C4-2B (cell line): ENCODE data around the gene CLK3.
"Not testable (repeated sequence)": the region's sequence is repeated elsewhere in the genome, so short reads cannot be mapped to it uniquely, and the experiment has no call there.

ENCODE experiments used
- H3K27ac ChIP-seq: fragments of 450-650 bp; 2 replicates; pipeline ENCODE4 v1.5.1; 2017
- CTCF ChIP-seq: fragments of 450-650 bp; conservative IDR thresholded peaks from 2 replicates; pipeline ENCODE4 v1.5.1; 2017; ENCODE audit warnings: mild to moderate bottlenecking
- ZFX ChIP-seq: fragments of 450-650 bp; IDR thresholded peaks from 2 replicates; pipeline ENCODE4 v1.6.1; 2017

Gene CLK3

GRCh38 chr15:74627766-74628165 is 12.1 kb downstream of the CLK3 start:
- TF ChIP-seq CTCF (no peak), ZFX (no peak)
- no peak overlapping the region for H3K27ac ChIP-seq

- TF ChIP-seq ZFX, result no peak
- no peak for TF ChIP-seq CTCF
- no peak overlapping the region for H3K27ac ChIP-seq
Observed at GRCh38 chr15:74628199-74628598, 12.6 kb downstream of the CLK3 start.

GRCh38 chr15:74628949-74629348 is 13.3 kb downstream of the CLK3 start:
- TF ChIP-seq ZFX (no peak), CTCF (no peak)
- H3K27ac ChIP-seq, result no peak overlapping the region

GRCh38 chr15:74629696-74630095 is 14.1 kb downstream of the CLK3 start:
- H3K27ac ChIP-seq, result not testable (repeated sequence)

GRCh38 chr15:74630284-74631086 is 14.8 kb downstream of the CLK3 start:
- no peak overlapping the region for H3K27ac ChIP-seq
- no peak for TF ChIP-seq ZFX
- no peak for TF ChIP-seq CTCF

- TF ChIP-seq CTCF, result no peak
- TF ChIP-seq ZFX, result no peak
- no peak overlapping the region for H3K27ac ChIP-seq
Observed at GRCh38 chr15:74631087-74631385, 15.4 kb downstream of the CLK3 start.

GRCh38 chr15:74631408-74631807 is 15.8 kb downstream of the CLK3 start:
- no peak for TF ChIP-seq CTCF
- TF ChIP-seq ZFX, result no peak
- H3K27ac ChIP-seq, result no peak overlapping the region

GRCh38 chr15:74631935-74632560 is 16.4 kb downstream of the CLK3 start:
- TF ChIP-seq CTCF (peak; percentile 94), ZFX (no peak)
- no peak overlapping the region for H3K27ac ChIP-seq
